Muscle of leg (tissue), 11 donors: Measurements from ENCODE around the gene CARHSP1. TPM values are rescaled to one million over a fixed set of nuclear protein-coding genes. Genes with fewer than 3 reads are reported as not detected.
"Not testable (repeated sequence)": the region's sequence is repeated elsewhere in the genome, so short reads cannot be mapped to it uniquely, and the experiment has no call there.

Experiments used
- DNase-seq: peaks from one replicate; pipeline ENCODE4 v3.0.0; 2013
- H3K27ac ChIP-seq: one replicate; pipeline ENCODE4 v1.5.1; 2013; ENCODE audit warnings: mild to moderate bottlenecking, low read length, control low read depth
- H3K27me3 ChIP-seq: one replicate; pipeline ENCODE4 v1.6.1; 2013; ENCODE audit warnings: low read length; ENCODE audit not compliant: control insufficient read depth, insufficient read depth
- H3K36me3 ChIP-seq: one replicate; pipeline ENCODE4 v1.6.1; 2013; ENCODE audit warnings: low read length; ENCODE audit not compliant: control insufficient read depth, insufficient read depth
- H3K4me1 ChIP-seq: one replicate; pipeline ENCODE4 v1.6.1; 2013; ENCODE audit warnings: low read length; ENCODE audit not compliant: control insufficient read depth, insufficient read depth
- H3K4me3 ChIP-seq: one replicate; pipeline ENCODE4 v1.5.1; 2013; ENCODE audit warnings: low read length, control low read depth
- H3K9me3 ChIP-seq: replicated peaks from 2 replicates; pipeline ENCODE4 v1.6.1; 2013; ENCODE audit warnings: low read depth, low read length; ENCODE audit not compliant: control insufficient read depth
- WGBS: methylation state at CpG from one replicate; pipeline ENCODE4 v1.1.5; 2013; ENCODE audit warnings: missing lambda C conversion rate; ENCODE audit not compliant: insufficient coverage; 5-methylcytosine and 5-hydroxymethylcytosine counted together
- polyA plus RNA-seq, 8 donors: library from polyadenylated mRNA; unstranded; fragments of 120-200 nt; gene quantifications; one replicate each; pipeline versions ENCODE4 v1.2.1 to v1.2.3, GENCODE V29; 2013; ENCODE audit warnings: inconsistent platforms in 1 of 8, low replicate concordance in 1 of 8; ENCODE audit not compliant: insufficient read length in 8 of 8, insufficient read depth in 1 of 8
- total RNA-seq: library from RNA; stranded (reverse); fragments of 120-200 nt; gene quantifications from one replicate; pipeline ENCODE4 v1.2.4, GENCODE V29; 2013

Gene CARHSP1
- total and polyA plus RNA-seq, 9 donors: 100 to 151 (median 134) TPM

GRCh38 chr16:8887431-8887765 is 18.6 kb upstream of the CARHSP1 start:
- H3K27ac ChIP-seq: no peak overlapping the region
- H3K27me3 ChIP-seq: peaks cover 8% of the 10 kb centered on the region
- 88% methylated on average over 6 of the region's 6 CpGs for WGBS
- no peak for DNase-seq
- no peak overlapping the region for H3K4me3 ChIP-seq
- no peaks in the 10 kb centered on the region for H3K9me3 ChIP-seq
- peaks cover 45% of the 10 kb centered on the region for H3K36me3 ChIP-seq
- peaks cover 29% of the 10 kb centered on the region for H3K4me1 ChIP-seq

- peaks cover 8% of the 10 kb centered on the region for H3K27me3 ChIP-seq
- 71% methylated on average over 12 of the region's 19 CpGs for WGBS
- peaks cover 26% of the 10 kb centered on the region for H3K4me1 ChIP-seq
- peaks cover 39% of the 10 kb centered on the region for H3K36me3 ChIP-seq
- H3K4me3 ChIP-seq: no peak overlapping the region
- DNase-seq: no peak
- H3K27ac ChIP-seq: no peak overlapping the region
- no peaks in the 10 kb centered on the region for H3K9me3 ChIP-seq
Observed at GRCh38 chr16:8886593-8887430, 18.0 kb upstream of the CARHSP1 start.

- peaks cover 26% of the 10 kb centered on the region for H3K4me1 ChIP-seq
- H3K9me3 ChIP-seq: no peaks in the 10 kb centered on the region
- DNase-seq: no peak
- no peak overlapping the region for H3K4me3 ChIP-seq
- H3K36me3 ChIP-seq: peaks cover 31% of the 10 kb centered on the region
- H3K27me3 ChIP-seq: peaks cover 8% of the 10 kb centered on the region
- WGBS: 10% methylated on average over 20 of the region's 20 CpGs
- H3K27ac ChIP-seq: no peak overlapping the region
Observed at GRCh38 chr16:8885674-8886592, 17.1 kb upstream of the CARHSP1 start.

GRCh38 chr16:8882725-8883377 is 14.0 kb upstream of the CARHSP1 start:
- peaks cover 9% of the 10 kb centered on the region for H3K27me3 ChIP-seq
- H3K4me1 ChIP-seq: peaks cover 25% of the 10 kb centered on the region
- peaks cover 9% of the 10 kb centered on the region for H3K36me3 ChIP-seq
- no peaks in the 10 kb centered on the region for H3K9me3 ChIP-seq
- no peak overlapping the region for H3K4me3 ChIP-seq
- DNase-seq: no peak
- 79% methylated on average over 10 of the region's 17 CpGs for WGBS
- H3K27ac ChIP-seq: no peak overlapping the region

- WGBS: 60% methylated on average over 9 of the region's 10 CpGs
- Histone ChIP-seq H3K27ac (no peak within 1 kb of the TSS), H3K36me3 (peaks cover 2% of the 10 kb centered on the region), H3K9me3 (no peaks in the 10 kb centered on the region), H3K4me3 (no peak within 1 kb of the TSS), H3K4me1 (peaks cover 24% of the 10 kb centered on the region), H3K27me3 (peaks cover 9% of the 10 kb centered on the region)
- no peak for DNase-seq
Observed at GRCh38 chr16:8882041-8882617, 13.3 kb upstream of the CARHSP1 start, which contains the start of gene LITAFD. LITAFD (plus strand) TSS chr16:8882351; CDS start chr16:8884356, 2,005 bp downstream.

- no peak for DNase-seq
- no peaks in the 10 kb centered on the region for H3K9me3 ChIP-seq
- H3K27ac ChIP-seq: no peak overlapping the region
- H3K27me3 ChIP-seq: peaks cover 8% of the 10 kb centered on the region
- no peak overlapping the region for H3K4me3 ChIP-seq
- H3K36me3 ChIP-seq: no peaks in the 10 kb centered on the region
- 100% methylated on average over 1 of the region's 8 CpGs for WGBS
- H3K4me1 ChIP-seq: peaks cover 18% of the 10 kb centered on the region
Observed at GRCh38 chr16:8880839-8881510, 12.2 kb upstream of the CARHSP1 start.

GRCh38 chr16:8878523-8878911 is 9.7 kb upstream of the CARHSP1 start:
- no peak overlapping the region for H3K4me3 ChIP-seq
- H3K9me3 ChIP-seq: no peaks in the 10 kb centered on the region
- peaks cover 2% of the 10 kb centered on the region for H3K4me1 ChIP-seq
- 45% methylated on average over 4 of the region's 6 CpGs for WGBS
- H3K36me3 ChIP-seq: no peaks in the 10 kb centered on the region
- H3K27ac ChIP-seq: no peak overlapping the region
- DNase-seq: no peak
- peaks cover 2% of the 10 kb centered on the region for H3K27me3 ChIP-seq

- Histone ChIP-seq H3K27me3 (peaks cover 2% of the 10 kb centered on the region), H3K27ac (no peak overlapping the region), H3K4me3 (no peak overlapping the region), H3K36me3 (no peaks in the 10 kb centered on the region), H3K4me1 (peaks cover 2% of the 10 kb centered on the region), H3K9me3 (no peaks in the 10 kb centered on the region)
- no peak for DNase-seq
- WGBS: no CpG with 5 or more reads among the region's 8 CpGs
Observed at GRCh38 chr16:8877894-8878522, 9.2 kb upstream of the CARHSP1 start.

GRCh38 chr16:8875317-8875716 is 6.5 kb upstream of the CARHSP1 start:
- H3K9me3 ChIP-seq, H3K4me3 ChIP-seq: not testable (repeated sequence)
- 71% methylated on average over 5 of the region's 7 CpGs for WGBS

More at GRCh38 chr16:8875317-8875716, 6.5 kb upstream of the CARHSP1 start:
- not testable (repeated sequence) for H3K27ac ChIP-seq, H3K4me1 ChIP-seq, H3K27me3 ChIP-seq, H3K36me3 ChIP-seq, DNase-seq
